Forelimb muscle (tissue), 1 donor: ENCODE measurements around the gene TPM2. TPM values are rescaled to one million over a fixed set of nuclear protein-coding genes. Genes with fewer than 3 reads are reported as not detected.

ENCODE experiments used
- DNase-seq: peaks from one replicate; pipeline ENCODE4 v3.0.0-alpha.2; 2013; ENCODE audit warnings: low read depth
- polyA plus RNA-seq: library from polyadenylated mRNA; unstranded; fragments of 120-200 nt; gene quantifications from one replicate; pipeline ENCODE4 v1.2.1, GENCODE V29; 2013; ENCODE audit not compliant: insufficient read length

TPM2 gene
- polyA plus RNA-seq, 1 donor, result 8,819 TPM

DNA sequence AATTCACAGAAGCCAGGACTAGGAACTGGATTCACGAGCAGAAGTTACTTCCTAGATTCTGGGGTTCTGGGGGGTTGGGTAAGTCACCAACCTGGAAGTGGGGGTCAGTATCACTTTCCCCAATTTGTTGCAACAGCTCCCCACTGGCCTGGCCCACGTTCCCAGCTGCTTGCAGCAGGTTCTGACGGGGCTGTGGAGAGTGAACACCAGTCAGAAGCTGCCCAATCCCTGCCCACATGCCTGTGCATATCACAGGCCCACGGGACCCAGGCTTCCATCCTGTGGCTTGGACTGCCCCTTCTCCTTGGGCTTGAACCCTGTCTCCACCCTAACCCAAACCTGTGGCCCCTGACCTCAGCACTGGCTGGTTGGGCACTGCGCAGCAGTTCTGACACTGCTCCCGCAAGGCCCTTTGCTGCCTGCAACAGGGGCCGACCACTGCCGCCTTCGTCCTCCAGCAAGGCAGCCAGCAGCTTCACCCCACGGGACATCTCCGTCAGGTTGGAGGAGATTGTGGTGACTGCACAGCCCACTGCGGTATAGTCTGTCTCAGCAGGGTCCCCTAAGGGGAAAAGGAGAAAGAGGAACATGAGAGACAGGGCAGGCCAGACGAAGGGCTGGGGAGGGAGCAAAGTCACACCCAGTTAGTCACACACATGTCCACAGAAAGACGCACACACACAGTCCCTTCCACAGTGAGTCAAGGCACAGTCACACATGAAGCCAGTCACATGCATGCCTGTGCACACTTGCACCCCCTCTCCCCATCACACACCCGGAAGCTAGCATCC is 29.2 kb upstream of the TPM2 start:
- no peak for DNase-seq

DNA sequence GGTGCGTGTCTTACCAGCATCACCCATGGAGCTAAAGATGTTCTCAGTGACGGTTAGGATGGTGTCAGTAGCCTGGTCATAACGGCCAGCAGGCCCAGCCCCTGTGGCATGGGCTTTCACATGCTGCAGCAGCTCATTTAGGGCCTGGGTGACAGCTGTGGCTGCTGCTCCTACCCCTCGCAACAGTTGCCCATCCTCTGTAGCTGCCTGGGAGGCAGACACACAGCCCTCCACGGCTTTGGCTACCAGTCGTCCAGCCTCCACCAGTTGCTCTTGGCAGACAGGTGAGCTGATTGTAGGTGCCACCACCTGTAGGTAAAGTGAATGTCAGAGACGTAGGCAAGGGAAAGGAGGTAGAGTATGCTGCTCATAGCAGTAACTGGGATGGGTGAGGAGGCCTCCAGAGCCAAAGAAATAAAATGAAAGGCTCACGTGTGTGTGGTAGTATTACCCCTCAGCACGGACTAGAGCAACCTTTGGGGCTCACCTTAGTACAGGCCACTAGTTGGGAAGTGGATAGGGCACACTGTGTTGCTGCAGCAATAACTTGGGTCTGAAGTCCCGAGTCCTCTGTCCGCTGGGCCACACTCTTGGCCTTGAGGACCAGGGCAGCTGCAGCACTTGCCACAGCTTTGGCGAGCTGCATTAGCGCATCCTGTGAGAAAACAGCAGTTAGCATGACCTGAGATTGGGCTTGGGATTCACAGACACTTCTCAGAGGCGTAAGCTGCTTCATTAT is 27.6 kb upstream of the TPM2 start:
- DNase-seq, result no peak

DNA sequence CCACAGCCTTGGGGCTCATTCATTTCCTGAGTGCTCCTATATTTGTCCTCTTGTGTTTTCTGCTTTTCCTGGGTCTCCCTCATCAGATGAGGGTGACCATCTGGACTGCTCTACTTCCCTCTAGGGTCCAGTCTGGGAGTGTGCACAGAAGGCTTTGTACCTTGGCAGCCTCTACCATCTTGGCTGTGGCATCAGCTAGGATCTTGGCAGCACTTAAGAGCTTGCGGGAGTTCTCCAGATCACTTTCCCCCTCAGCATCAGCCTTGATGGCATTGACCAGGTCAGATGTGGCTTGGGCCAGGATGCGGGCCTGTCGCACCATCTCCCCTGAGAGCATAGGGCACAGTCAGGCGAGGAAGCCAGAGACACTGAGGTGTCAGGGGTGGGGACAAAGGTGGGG is 26.5 kb upstream of the TPM2 start:
- no peak for DNase-seq

DNA sequence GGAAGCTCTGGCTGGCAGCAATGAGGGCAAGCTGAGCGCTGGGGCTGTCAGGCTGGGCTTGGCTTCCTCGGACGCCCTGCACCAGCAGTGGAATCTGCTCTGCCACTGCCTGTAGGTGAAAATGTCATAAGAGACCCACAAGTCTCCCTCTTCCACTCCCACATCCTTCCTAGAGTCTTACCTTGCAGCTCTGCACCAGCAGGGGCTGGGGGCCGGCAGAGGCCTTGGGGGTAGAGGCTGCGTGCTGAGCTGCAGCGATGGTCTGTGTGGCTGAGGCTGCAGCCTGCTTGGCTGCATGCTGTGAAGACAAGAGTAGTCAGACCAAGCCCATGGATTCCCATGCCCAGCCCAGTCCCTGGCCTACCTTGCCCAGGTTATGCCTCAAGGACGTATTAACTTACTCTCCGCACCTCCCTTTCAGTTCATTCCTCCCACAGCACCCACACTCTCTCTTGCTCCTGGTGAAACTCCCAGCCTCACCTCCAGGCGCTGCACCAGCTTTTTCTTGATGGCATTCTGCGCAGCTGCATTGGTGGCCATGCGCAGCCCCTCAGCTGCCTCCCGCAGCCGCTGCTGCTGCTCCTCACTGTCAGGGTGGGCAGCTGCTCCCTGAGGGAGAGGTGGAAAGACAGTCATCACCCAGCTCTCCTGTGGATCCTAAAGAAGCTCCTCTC is 25.0 kb upstream of the TPM2 start:
- DNase-seq, result no peak

DNA sequence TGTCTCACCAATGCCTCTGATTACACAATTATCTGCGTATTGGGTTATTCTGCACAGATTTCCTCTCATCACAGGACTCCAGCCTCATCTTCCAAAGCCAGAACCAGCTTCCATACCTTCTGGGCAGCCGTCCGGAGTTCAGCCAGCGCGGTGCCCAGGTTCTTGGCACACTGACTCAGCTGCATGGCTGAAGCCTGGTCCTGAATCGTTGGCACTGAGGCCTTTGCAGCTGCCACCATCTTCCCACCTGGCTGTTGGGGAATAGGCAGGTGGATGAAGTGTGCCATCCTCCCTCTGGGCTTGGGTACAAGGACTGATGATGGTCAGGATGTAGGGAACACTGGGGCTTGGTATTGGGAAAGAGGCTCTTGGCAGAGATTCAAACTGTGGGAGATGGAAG is 24.4 kb upstream of the TPM2 start:
- DNase-seq, result no peak

DNA sequence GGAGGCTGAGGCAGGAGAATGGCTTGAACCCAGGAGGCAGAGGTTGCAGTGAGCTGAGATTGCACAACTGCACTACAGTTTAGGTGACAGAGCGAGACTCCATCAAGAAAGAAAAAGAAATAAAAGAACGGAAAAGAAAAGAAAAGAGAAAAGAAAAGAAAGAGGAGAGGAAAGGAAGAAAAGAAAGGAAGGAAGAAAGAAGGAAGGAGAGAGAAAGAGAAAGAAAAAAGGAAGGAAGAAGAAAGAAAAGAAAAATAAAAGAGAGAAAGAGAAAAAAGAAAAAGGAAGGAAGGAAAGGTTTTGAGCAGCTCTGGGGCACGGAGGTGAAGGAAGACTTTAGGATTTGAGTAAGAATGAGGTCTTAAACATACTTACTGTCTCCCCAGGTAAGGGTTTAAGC is 23.9 kb upstream of the TPM2 start:
- no peak for DNase-seq

DNA sequence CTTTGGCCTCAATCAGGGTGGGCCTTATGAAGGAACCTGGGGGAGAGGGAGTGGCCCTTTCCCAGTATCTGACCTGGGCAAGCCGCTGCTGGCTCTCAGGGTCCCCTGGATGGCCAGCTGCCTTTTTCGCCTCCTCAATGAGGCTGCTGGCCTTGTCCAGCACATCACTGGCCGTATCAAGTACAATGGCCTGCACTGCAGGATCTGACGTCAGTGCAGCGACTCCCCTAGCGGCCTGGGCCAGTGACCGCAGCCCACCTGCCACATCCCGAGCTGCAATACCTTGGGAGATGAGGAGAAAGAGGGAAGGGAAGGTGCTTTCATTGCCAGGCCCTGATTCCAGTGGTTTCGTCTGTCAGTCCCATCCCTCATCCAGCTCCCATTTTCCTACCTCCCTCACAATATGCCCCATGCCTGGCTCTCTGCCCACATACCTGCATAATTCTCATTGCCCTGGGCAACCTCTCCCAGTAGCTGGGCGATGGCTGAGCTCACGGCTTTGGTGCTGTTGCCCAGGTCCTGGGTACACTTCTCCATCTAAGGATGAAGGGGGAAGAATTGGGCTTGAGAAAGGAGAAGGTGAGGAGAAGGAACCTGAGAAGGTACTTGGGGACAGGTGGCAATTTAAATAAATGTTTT is 23.2 kb upstream of the TPM2 start:
- DNase-seq, result no peak

DNA sequence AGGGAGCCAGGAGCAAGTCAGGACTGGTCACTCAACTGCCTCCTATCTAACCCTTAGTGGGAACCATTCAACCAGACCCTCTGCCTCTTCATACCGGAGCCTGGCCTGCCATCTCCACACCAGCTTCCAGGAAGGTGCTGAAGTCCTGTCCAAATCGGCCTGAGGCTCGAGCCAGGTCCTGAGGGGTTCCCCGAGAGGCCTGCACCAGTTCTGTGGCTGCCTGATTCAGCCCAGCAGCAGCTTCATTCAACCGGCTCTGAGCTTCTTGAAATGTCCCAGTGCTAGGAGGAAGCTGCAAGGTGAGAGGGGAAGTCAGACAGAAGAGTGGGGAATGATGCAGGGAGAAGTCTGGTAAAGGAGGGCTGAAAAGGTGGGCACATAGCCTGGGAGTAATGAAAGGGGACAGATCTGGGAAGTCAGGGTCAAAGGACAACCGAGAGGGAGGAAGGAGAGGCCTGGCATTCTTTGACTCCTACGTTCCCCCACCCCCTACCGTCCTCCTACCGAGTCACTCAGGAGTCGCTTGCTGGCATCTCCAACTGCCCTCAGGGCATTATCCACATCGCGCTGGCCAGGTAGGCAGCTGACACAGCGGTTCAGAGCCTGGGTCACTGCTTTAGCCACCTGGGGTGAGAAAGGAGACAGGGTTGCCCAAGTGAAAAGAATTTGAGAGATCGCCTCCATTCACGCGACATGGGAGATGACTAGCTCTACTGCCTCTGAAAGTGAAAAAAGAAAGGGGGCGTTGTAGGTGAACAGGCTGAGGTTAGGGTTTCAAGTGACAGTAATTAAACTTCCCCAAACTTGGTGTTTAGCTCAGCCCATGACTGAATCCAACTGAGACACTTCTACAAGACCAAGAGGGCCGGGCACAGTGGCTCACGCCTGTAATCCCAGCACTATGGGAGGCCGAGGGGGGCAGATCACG is 22.0 kb upstream of the TPM2 start:
- DNase-seq, result no peak

DNA sequence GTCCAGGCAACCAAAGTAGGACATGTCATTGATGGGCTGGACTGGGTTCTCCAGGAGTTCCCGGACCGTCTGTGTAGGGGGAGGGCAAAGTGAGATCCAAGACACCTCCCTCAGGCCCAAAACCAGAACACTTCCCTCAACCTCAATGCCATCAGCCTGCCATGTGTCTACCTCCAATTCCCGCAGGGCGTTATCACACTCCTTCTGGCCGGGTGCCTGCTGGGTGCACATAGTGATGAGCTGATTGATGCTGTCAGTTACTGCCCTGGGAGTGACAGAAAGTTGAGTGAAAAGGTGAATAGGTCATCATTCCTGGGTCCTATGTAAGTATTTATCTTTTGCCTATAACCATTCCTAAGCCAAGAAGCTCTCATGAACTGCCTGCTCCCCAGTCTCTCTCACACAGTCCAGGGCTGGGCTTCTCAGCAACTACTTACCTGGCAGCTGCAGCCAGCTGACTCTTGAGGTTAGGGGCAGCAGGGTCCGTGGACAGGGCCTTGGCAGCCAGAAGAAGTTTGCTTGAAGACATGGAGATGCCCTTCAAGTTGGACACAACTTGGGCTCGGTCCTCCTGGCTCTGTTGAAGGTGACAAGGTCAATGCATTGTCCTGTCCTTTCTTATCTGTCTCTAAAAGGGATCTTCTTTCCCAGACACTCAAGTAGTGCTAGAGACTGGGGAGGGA is 21.2 kb upstream of the TPM2 start:
- DNase-seq, result no peak

DNA sequence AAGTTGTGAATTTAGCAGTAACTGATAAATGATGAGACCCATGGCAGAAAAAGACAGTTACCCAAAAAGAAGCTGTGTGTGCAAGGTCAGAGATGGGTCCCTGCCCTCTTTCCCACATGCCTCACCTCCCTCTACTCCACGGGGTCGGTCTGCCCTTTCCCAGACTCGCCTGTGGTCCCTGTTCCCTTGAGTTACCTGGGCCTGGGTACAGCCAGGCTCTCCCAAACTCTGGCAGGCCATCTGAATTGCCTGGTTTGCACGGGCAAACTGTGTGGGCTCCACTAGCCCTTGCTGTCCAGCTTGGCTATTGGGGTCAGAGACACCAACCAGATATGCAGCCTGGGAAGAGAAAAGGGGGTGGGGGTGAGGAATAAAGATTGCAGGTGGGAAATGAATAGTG is 18.4 kb upstream of the TPM2 start:
- DNase-seq, result no peak

DNA sequence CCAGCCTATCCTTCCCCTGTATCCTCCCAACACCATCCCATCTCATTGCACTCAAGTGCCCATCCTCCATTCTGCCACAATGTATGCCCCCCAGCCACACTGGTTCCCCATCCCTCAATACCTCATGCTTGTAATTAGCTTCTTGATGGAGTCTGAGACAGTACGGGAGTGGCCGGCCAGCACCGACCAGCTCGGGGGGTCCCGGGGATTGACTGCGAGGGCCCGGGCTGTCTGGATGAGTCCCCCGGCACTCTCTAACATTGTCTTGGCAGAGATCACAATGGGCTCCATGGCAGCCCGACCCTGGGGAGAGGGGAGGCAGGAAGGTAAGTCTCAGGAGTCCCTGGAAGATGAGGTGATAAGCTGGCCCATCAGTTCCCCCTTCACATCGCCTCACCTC is 17.2 kb upstream of the TPM2 start:
- no peak for DNase-seq

DNA sequence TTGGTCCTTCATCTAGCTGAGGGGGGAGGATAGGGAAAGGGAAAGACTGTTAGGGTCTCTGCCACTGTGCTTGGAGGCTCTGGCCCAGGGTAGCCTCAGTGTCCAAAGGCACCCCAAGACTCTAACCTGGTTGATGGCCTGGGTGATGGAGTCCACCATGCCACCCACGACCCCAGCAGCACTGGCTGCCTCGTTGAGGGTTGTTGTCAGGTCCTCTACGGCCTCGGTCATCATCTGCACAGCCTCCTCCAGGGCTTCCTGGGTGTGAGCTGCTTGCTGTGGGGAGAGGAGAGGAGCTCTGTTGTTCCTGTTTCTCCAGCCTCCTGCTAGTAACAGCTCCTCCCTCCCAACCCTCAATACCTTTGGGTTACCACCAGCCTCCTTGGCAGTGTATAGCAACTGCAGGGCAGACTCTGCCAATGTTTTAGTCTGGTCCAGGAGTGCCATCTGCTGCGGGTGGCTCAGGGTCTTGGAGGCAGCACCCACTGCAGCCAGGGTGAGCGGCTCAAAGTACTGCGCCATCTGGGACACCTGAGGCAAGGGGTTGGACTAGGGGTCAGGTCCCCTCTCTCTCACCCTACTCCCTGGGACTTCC is 16.2 kb upstream of the TPM2 start:
- DNase-seq, result no peak

DNA sequence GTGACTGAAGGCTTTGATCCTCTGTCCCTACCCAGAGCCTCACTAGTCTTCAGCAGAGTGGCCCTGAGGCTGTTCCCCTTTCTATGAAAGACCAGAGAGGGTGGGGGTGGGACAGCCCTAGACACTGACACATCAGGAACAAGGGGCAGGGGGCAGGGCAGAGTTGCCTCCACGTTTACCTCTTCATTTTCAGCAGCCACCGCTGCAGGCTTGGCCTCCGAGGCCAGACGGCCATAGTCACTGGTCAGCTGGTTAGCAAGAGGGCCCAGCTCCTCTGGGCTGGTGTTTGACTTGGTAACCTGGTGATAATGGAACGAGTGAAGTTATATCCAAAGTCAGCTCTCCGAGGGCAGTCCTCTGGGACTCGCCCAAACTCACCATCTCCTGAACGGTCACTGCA is 15.6 kb upstream of the TPM2 start:
- no peak for DNase-seq

DNA sequence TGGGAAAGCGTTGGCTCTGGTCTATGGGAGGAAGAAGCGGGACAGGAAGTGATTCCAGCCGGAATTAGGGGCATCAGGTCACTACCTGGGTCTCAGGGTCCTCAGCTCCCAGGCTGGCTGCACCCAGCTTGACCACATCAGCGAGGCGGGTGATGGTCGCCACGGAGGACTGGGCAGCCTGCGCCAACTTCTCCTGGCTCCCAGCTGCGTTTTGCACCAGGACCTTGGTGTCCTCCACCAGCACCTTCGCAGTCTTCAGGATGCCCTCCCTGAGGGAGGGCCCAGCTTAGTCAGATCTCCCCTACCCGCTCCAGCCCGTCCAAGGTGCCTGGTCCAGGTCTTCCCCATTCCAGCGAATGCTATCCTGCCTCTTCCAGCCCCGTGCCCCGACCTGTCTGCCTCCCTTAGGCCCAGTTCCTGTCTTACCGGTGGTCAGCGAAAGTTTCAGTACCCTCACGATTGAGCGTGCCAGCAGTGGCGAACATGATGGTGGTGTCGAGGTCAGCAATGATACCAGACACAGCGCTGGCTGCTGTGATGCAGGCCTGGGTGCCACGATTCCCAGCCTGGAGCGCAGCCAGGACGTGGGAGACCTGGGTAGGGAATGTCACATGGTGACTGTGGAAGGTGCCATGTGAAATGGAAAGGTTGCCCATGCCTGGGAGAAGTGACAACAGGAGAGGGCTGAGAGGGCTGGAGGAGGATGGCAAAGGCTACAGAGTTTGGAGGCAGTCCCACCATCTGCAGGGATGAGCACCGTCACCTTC is 14.4 kb upstream of the TPM2 start:
- no peak for DNase-seq

DNA sequence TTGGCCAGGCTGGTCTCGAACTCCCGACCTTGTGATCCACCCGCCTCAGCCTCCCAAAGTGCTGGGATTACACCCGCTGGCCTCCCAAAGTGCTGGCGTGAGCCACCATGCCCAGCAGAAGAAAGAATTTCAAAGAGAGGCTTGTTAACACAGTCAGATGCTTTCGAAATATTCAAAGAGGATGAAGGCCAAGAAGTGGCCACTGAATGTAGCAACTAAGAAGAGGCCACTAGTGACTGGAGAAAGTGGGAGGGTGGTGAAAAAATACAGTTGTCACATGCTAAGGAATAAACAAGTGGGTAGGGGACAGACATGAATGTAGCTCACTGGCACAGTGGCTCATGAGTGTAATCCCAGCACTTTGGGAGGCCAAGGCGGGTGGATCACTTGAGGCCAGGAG is 13.0 kb upstream of the TPM2 start:
- DNase-seq, result no peak

DNA sequence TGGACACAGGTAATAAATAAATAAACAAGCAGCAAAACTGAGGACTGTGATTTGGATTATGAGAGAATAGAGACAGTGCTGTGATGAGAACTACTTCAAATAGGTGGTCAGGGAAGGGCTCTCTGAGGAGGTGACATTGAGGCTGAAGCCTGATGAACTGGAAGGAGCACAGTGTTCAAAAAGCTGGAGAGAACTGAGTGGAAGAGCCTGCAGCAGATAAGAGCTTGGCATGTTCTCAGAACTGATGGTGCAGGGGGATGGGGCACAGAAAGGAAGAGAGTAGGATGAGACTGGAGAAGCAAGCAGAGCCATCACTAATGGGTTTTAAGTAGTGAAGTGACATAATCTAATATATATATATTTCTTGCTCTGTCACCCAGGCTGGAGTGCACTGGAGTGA is 11.2 kb upstream of the TPM2 start:
- no peak for DNase-seq

DNA sequence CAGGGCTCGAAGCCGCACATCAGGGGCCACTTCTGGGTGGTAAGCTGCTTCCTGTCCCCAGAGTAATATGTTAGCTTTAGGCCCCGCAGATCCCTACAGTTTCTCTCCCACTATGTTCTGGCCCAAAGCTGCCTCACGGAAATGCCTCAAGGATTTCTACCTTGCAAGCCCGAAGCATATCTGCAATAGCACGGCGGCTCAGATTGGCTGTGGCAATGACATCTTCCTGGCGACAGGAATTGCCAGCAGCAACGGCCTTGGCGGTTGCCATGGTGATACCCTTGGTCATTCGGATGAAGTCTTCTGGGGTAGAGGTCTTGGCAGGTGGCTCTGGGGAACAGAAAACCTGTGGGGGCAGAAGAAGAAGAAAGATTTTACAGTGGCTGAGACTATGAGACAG is 10.3 kb upstream of the TPM2 start:
- no peak for DNase-seq

DNA sequence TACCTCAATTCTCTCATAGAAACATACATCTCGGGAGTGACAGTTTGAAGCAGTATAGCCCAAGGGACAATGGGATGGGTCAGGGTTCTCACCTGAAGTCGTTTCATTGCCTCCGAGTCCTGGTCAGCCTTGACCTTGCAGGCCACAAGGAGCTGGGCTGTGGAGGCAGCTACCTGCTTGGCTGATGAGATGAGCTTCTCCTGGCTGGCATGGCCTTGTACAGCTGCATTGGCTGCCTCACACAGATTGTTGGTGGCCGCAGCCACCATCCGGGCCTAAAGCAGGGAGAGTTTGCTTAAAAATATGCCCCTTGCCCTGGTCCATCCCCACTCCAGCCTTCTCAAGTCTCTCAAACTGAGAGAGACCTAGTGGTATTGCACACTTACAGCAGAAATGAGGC is 8.5 kb upstream of the TPM2 start:
- no peak for DNase-seq

DNA sequence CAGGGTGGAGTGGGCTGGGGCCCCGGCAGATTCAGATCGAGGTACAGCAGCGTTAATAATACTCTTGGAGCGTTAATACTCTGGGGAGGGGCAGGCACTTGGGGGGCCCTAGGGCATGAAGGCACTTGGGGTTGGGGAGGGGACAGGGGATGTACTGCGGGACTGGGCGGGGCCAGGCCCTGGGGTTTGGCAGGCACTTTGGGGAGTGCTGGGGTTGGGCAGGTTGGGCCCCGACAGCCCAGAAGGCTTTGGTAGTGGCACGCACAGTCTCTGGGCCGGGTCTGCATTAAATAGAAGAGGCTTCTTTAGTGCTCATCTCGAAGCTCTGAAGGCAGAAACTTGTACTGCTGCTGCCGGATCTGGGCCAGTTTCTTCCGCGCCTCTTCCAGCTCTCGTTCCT is 7.8 kb upstream of the TPM2 start:
- DNase-seq, result no peak
